ENCODE measurements around the gene HYAL2.

Gene HYAL2

GRCh38 chr3:50294492-50295403 lies 27.8 kb downstream of the HYAL2 start:
- H3K4me3 ChIP-seq (ENCODE audit: low read length, poor library complexity, severe bottlenecking), result no peak overlapping the region
- H3K9me3 ChIP-seq (ENCODE audit: insufficient read depth, low read depth, low read length), result no peaks in the 10 kb centered on the region
- no peak overlapping the region for H2AFZ ChIP-seq (ENCODE audit: low read length)
- H4K20me1 ChIP-seq (ENCODE audit: insufficient read depth, low read length, poor library complexity, severe bottlenecking), result peaks cover 7% of the 10 kb centered on the region
- no peaks in the 10 kb centered on the region for H3K36me3 ChIP-seq (ENCODE audit: insufficient read depth, low read length)
- H3K9ac ChIP-seq (ENCODE audit: low read depth, low read length, poor library complexity, severe bottlenecking), result no peak overlapping the region
- H3K27me3 ChIP-seq (ENCODE audit: insufficient read depth, low read length, poor library complexity, severe bottlenecking), result no peaks in the 10 kb centered on the region
- H3K9me2 ChIP-seq (replicated peaks; ENCODE audit: low read depth, low read length), result no peaks in the 10 kb centered on the region
- no peak overlapping the region for H3K4me2 ChIP-seq (ENCODE audit: low read depth, low read length, poor library complexity, severe bottlenecking)
- peaks cover 27% of the 10 kb centered on the region for H3K4me1 ChIP-seq (ENCODE audit: insufficient read depth, low read length, poor library complexity, severe bottlenecking)
- H3F3A ChIP-seq (ENCODE audit: low read depth), result no peaks in the 10 kb centered on the region
- peaks cover 42% of the 10 kb centered on the region for H3K79me2 ChIP-seq (ENCODE audit: insufficient read depth, low read length)
- TF ChIP-seq CTCF (conservative IDR thresholded peaks at IDR 0.05; ENCODE audit: low read length) (no peak), EZH2phosphoT487 (IDR thresholded peaks at IDR 0.05; ENCODE audit: borderline replicate concordance) (no peak)

- Histone ChIP-seq H2AFZ (ENCODE audit: low read length) (no peak overlapping the region), H3K4me2 (ENCODE audit: low read depth, low read length, poor library complexity, severe bottlenecking) (no peak overlapping the region), H4K20me1 (ENCODE audit: insufficient read depth, low read length, poor library complexity, severe bottlenecking) (peaks cover 7% of the 10 kb centered on the region), H3K9me3 (ENCODE audit: insufficient read depth, low read depth, low read length) (no peaks in the 10 kb centered on the region), H3K9ac (ENCODE audit: low read depth, low read length, poor library complexity, severe bottlenecking) (no peak overlapping the region), H3K4me3 (ENCODE audit: low read length, poor library complexity, severe bottlenecking) (no peak overlapping the region), H3K36me3 (ENCODE audit: insufficient read depth, low read length) (no peaks in the 10 kb centered on the region), H3K79me2 (ENCODE audit: insufficient read depth, low read length) (peaks cover 44% of the 10 kb centered on the region), H3K27me3 (ENCODE audit: insufficient read depth, low read length, poor library complexity, severe bottlenecking) (no peaks in the 10 kb centered on the region), H3K4me1 (ENCODE audit: insufficient read depth, low read length, poor library complexity, severe bottlenecking) (peaks cover 24% of the 10 kb centered on the region), H3F3A (ENCODE audit: low read depth) (no peaks in the 10 kb centered on the region), H3K9me2 (replicated peaks; ENCODE audit: low read depth, low read length) (no peaks in the 10 kb centered on the region)
- TF ChIP-seq EZH2phosphoT487 (IDR thresholded peaks at IDR 0.05; ENCODE audit: borderline replicate concordance) (no peak), CTCF (conservative IDR thresholded peaks at IDR 0.05; ENCODE audit: low read length) (no peak)
Observed at GRCh38 chr3:50294089-50294488, 28.5 kb downstream of the HYAL2 start.

GRCh38 chr3:50293079-50293801 lies 29.3 kb downstream of the HYAL2 start:
- Histone ChIP-seq H3K4me3 (ENCODE audit: low read length, poor library complexity, severe bottlenecking) (peak overlapping the region; percentile 72), H3K9me3 (ENCODE audit: insufficient read depth, low read depth, low read length) (no peaks in the 10 kb centered on the region)

More at GRCh38 chr3:50293079-50293801, 29.3 kb downstream of the HYAL2 start:
- no peak for TF ChIP-seq EZH2phosphoT487 (IDR thresholded peaks at IDR 0.05; ENCODE audit: borderline replicate concordance)
- no peak for TF ChIP-seq CTCF (conservative IDR thresholded peaks at IDR 0.05; ENCODE audit: low read length)
- Histone ChIP-seq H3K27me3 (ENCODE audit: insufficient read depth, low read length, poor library complexity, severe bottlenecking) (no peaks in the 10 kb centered on the region), H3K4me2 (ENCODE audit: low read depth, low read length, poor library complexity, severe bottlenecking) (peak overlapping the region; percentile 84), H2AFZ (ENCODE audit: low read length) (no peak overlapping the region), H3K79me2 (ENCODE audit: insufficient read depth, low read length) (peaks cover 40% of the 10 kb centered on the region), H3F3A (ENCODE audit: low read depth) (no peaks in the 10 kb centered on the region), H3K4me1 (ENCODE audit: insufficient read depth, low read length, poor library complexity, severe bottlenecking) (peaks cover 24% of the 10 kb centered on the region), H3K9ac (ENCODE audit: low read depth, low read length, poor library complexity, severe bottlenecking) (peak overlapping the region; percentile 74), H4K20me1 (ENCODE audit: insufficient read depth, low read length, poor library complexity, severe bottlenecking) (peaks cover 3% of the 10 kb centered on the region), H3K36me3 (ENCODE audit: insufficient read depth, low read length) (peaks cover 8% of the 10 kb centered on the region; the same call in 1 of the 2 replicates), H3K9me2 (replicated peaks; ENCODE audit: low read depth, low read length) (no peaks in the 10 kb centered on the region)
